ENCODE results near the gene DCLRE1A. TPM values are rescaled to one million over a fixed set of nuclear protein-coding genes. Genes with fewer than 3 reads are reported as not detected.
"Not testable (repeated sequence)": the region's sequence is repeated elsewhere in the genome, so short reads cannot be mapped to it uniquely, and the experiment has no call there.

DCLRE1A gene
- total and polyA plus RNA-seq, 2 experiments from 2014 or later, result 6.1 to 13.8 TPM

DNA sequence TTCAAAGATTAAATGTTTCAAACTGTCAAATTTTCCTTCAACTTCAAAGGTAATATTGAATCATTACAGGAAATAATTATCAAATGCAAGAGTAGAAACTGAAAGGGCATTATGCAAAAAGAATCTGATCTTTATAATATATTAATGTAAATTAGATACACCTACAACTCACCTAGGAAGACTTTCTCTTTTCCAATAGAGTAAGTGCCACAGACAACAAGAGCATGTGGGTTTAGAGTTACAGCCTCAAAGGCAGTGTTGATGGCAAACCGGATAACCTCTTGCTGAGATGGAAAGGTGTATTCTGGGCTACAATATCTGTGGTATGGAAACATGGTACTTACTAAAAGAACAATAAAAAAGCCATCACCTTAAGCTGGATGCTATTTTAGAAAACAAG lies 11.7 kb downstream of the DCLRE1A start:
- Histone ChIP-seq H3F3A (replicated peaks; ENCODE audit: low read depth) (no peaks in the 10 kb centered on the region), H3K27ac (ENCODE audit: low read depth) (no peak overlapping the region), H3K4me2 (no peak overlapping the region), H2AFZ (no peak overlapping the region), H3K4me3 (no peak overlapping the region), H3K9me2 (ENCODE audit: insufficient read depth) (no peaks in the 10 kb centered on the region), H3K36me3 (ENCODE audit: insufficient read depth) (no peaks in the 10 kb centered on the region; the same call in 1 of the 2 replicates), H3K27me3 (ENCODE audit: insufficient read depth) (no peaks in the 10 kb centered on the region), H3K4me1 (ENCODE audit: insufficient read depth) (no peaks in the 10 kb centered on the region), H4K20me1 (replicated peaks; ENCODE audit: insufficient read depth) (no peaks in the 10 kb centered on the region), H3K79me2 (replicated peaks; ENCODE audit: insufficient read depth) (no peaks in the 10 kb centered on the region)
- peaks cover 14% of the 10 kb centered on the region; the same call in 2 of the 3 replicates for H3K4me1 Mint-ChIP-seq
- ATAC-seq (no peak), DNase-seq (ENCODE audit: low spot score) (no peak)
- H3K36me3 Mint-ChIP-seq (ENCODE audit: low read depth), result peaks cover 20% of the 10 kb centered on the region; the same call in 2 of the 3 replicates
- no peak overlapping the region for H3K4me3 Mint-ChIP-seq
- no peak for TF ChIP-seq STAT1 (IDR thresholded peaks at IDR 0.05; ENCODE audit: unreplicated experiment)
- TF ChIP-seq, protein P1, sequence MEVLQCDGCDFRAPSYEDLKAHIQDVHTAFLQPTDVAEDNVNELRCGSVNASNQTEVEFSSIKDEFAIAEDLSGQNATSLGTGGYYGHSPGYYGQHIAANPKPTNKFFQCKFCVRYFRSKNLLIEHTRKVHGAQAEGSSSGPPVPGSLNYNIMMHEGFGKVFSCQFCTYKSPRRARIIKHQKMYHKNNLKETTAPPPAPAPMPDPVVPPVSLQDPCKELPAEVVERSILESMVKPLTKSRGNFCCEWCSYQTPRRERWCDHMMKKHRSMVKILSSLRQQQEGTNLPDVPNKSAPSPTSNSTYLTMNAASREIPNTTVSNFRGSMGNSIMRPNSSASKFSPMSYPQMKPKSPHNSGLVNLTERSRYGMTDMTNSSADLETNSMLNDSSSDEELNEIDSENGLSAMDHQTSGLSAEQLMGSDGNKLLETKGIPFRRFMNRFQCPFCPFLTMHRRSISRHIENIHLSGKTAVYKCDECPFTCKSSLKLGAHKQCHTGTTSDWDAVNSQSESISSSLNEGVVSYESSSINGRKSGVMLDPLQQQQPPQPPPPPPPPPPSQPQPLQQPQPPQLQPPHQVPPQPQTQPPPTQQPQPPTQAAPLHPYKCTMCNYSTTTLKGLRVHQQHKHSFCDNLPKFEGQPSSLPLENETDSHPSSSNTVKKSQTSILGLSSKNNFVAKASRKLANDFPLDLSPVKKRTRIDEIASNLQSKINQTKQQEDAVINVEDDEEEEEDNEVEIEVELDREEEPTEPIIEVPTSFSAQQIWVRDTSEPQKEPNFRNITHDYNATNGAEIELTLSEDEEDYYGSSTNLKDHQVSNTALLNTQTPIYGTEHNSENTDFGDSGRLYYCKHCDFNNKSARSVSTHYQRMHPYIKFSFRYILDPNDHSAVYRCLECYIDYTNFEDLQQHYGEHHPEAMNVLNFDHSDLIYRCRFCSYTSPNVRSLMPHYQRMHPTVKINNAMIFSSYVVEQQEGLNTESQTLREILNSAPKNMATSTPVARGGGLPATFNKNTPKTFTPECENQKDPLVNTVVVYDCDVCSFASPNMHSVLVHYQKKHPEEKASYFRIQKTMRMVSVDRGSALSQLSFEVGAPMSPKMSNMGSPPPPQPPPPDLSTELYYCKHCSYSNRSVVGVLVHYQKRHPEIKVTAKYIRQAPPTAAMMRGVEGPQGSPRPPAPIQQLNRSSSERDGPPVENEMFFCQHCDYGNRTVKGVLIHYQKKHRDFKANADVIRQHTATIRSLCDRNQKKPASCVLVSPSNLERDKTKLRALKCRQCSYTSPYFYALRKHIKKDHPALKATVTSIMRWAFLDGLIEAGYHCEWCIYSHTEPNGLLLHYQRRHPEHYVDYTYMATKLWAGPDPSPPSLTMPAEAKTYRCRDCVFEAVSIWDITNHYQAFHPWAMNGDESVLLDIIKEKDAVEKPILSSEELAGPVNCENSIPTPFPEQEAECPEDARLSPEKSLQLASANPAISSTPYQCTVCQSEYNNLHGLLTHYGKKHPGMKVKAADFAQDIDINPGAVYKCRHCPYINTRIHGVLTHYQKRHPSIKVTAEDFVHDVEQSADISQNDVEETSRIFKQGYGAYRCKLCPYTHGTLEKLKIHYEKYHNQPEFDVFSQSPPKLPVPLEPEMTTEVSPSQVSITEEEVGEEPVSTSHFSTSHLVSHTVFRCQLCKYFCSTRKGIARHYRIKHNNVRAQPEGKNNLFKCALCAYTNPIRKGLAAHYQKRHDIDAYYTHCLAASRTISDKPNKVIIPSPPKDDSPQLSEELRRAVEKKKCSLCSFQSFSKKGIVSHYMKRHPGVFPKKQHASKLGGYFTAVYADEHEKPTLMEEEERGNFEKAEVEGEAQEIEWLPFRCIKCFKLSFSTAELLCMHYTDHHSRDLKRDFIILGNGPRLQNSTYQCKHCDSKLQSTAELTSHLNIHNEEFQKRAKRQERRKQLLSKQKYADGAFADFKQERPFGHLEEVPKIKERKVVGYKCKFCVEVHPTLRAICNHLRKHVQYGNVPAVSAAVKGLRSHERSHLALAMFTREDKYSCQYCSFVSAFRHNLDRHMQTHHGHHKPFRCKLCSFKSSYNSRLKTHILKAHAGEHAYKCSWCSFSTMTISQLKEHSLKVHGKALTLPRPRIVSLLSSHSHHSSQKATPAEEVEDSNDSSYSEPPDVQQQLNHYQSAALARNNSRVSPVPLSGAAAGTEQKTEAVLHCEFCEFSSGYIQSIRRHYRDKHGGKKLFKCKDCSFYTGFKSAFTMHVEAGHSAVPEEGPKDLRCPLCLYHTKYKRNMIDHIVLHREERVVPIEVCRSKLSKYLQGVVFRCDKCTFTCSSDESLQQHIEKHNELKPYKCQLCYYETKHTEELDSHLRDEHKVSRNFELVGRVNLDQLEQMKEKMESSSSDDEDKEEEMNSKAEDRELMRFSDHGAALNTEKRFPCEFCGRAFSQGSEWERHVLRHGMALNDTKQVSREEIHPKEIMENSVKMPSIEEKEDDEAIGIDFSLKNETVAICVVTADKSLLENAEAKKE (CRISPR knock-in tag; IDR thresholded peaks at IDR 0.05), result no peak
- TF ChIP-seq ZNF331 (CRISPR knock-in tag; IDR thresholded peaks at IDR 0.05; ENCODE audit: low read depth), result no peak
- no peak for TF ChIP-seq JUNB (IDR thresholded peaks at IDR 0.05; ENCODE audit: unreplicated experiment)
- TF ChIP-seq, protein P2, sequence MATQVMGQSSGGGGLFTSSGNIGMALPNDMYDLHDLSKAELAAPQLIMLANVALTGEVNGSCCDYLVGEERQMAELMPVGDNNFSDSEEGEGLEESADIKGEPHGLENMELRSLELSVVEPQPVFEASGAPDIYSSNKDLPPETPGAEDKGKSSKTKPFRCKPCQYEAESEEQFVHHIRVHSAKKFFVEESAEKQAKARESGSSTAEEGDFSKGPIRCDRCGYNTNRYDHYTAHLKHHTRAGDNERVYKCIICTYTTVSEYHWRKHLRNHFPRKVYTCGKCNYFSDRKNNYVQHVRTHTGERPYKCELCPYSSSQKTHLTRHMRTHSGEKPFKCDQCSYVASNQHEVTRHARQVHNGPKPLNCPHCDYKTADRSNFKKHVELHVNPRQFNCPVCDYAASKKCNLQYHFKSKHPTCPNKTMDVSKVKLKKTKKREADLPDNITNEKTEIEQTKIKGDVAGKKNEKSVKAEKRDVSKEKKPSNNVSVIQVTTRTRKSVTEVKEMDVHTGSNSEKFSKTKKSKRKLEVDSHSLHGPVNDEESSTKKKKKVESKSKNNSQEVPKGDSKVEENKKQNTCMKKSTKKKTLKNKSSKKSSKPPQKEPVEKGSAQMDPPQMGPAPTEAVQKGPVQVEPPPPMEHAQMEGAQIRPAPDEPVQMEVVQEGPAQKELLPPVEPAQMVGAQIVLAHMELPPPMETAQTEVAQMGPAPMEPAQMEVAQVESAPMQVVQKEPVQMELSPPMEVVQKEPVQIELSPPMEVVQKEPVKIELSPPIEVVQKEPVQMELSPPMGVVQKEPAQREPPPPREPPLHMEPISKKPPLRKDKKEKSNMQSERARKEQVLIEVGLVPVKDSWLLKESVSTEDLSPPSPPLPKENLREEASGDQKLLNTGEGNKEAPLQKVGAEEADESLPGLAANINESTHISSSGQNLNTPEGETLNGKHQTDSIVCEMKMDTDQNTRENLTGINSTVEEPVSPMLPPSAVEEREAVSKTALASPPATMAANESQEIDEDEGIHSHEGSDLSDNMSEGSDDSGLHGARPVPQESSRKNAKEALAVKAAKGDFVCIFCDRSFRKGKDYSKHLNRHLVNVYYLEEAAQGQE (IDR thresholded peaks at IDR 0.05; ENCODE audit: unreplicated experiment), result no peak
- no peak for TF ChIP-seq CREB1 (CRISPR knock-in tag; IDR thresholded peaks at IDR 0.05; ENCODE audit: low read depth)
- TF ChIP-seq EZH2 (IDR thresholded peaks at IDR 0.05; ENCODE audit: low read depth, unreplicated experiment), result no peak
- TF ChIP-seq EZH2phosphoT487 (IDR thresholded peaks at IDR 0.05; ENCODE audit: unreplicated experiment), result no peak
- TF ChIP-seq NANOG (IDR thresholded peaks at IDR 0.05; ENCODE audit: borderline replicate concordance), result no peak
- TF ChIP-seq POLR2AphosphoS5 (IDR thresholded peaks at IDR 0.05; ENCODE audit: low read depth), result no peak
- TF ChIP-seq, protein P3, sequence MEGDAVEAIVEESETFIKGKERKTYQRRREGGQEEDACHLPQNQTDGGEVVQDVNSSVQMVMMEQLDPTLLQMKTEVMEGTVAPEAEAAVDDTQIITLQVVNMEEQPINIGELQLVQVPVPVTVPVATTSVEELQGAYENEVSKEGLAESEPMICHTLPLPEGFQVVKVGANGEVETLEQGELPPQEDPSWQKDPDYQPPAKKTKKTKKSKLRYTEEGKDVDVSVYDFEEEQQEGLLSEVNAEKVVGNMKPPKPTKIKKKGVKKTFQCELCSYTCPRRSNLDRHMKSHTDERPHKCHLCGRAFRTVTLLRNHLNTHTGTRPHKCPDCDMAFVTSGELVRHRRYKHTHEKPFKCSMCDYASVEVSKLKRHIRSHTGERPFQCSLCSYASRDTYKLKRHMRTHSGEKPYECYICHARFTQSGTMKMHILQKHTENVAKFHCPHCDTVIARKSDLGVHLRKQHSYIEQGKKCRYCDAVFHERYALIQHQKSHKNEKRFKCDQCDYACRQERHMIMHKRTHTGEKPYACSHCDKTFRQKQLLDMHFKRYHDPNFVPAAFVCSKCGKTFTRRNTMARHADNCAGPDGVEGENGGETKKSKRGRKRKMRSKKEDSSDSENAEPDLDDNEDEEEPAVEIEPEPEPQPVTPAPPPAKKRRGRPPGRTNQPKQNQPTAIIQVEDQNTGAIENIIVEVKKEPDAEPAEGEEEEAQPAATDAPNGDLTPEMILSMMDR (conservative IDR thresholded peaks at IDR 0.05; ENCODE audit: low read depth in 2 of 2), result no peak
- H3K27ac Mint-ChIP-seq, result no peak overlapping the region
- H3K9me3 Mint-ChIP-seq, result no peaks in the 10 kb centered on the region
- peaks cover 2% of the 10 kb centered on the region for H3K27me3 Mint-ChIP-seq (ENCODE audit: insufficient read depth, low read depth, poor library complexity)

DNA sequence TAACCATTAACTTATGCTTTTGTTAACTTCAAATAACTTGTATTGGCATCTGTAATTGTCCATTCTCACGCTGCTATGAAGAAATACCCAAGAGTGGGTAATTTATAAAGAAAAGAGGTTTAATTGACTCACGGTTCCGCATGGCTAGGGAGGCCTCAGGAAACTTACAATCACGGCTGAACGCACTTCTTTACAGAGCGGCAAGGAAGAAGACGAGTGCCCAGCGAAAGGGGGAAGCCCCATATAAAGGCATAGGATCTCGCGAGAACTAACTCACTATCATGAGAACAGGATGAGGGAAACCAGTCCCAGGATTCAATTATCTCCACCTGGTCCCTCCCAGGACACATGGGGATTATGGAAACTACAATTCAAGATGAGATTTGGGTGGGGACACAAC lies 25.3 kb downstream of the DCLRE1A start:
- peak; percentile 30 for DNase-seq (ENCODE audit: low spot score)
- not testable (repeated sequence) for H3K27ac ChIP-seq (ENCODE audit: low read depth); H3K79me2 ChIP-seq (replicated peaks; ENCODE audit: insufficient read depth); H3K27me3 Mint-ChIP-seq (ENCODE audit: insufficient read depth, low read depth, poor library complexity); H3K4me1 Mint-ChIP-seq; H3K4me3 ChIP-seq; H3K4me2 ChIP-seq; H3K9me2 ChIP-seq (ENCODE audit: insufficient read depth); H3K4me1 ChIP-seq (ENCODE audit: insufficient read depth); H2AFZ ChIP-seq; H3K4me3 Mint-ChIP-seq; H3F3A ChIP-seq (replicated peaks; ENCODE audit: low read depth); H3K27ac Mint-ChIP-seq; ATAC-seq; H3K9me3 Mint-ChIP-seq; H3K27me3 ChIP-seq (ENCODE audit: insufficient read depth); H3K36me3 Mint-ChIP-seq (ENCODE audit: low read depth); H4K20me1 ChIP-seq (replicated peaks; ENCODE audit: insufficient read depth); H3K36me3 ChIP-seq (ENCODE audit: insufficient read depth)

Measured in GM23338 (cell line).